Endometrial microvascular endothelial cells (primary cell): ENCODE data around the gene RAB44. TPM values are rescaled to one million over a fixed set of nuclear protein-coding genes. Genes with fewer than 3 reads are reported as not detected.

ENCODE experiments used
- in situ Hi-C: cut with HindIII; loops from 2 replicates; pipeline ENCODE4 v1.10.0; 2017; ENCODE audit warnings: low sequenced_read_pairs, low pct_unique_long_range_greater_than_20kb; ENCODE audit errors: inconsistent ontology term
- total RNA-seq: library from RNA; depleted of rRNA; stranded (reverse); fragments of >200 nt; gene quantifications from one replicate; pipeline ENCODE4 v1.2.3, GENCODE V29; 2015; ENCODE audit errors: inconsistent ontology term

RAB44 gene
- total RNA-seq, 1 donor from 2014 or later = not detected

DNA sequence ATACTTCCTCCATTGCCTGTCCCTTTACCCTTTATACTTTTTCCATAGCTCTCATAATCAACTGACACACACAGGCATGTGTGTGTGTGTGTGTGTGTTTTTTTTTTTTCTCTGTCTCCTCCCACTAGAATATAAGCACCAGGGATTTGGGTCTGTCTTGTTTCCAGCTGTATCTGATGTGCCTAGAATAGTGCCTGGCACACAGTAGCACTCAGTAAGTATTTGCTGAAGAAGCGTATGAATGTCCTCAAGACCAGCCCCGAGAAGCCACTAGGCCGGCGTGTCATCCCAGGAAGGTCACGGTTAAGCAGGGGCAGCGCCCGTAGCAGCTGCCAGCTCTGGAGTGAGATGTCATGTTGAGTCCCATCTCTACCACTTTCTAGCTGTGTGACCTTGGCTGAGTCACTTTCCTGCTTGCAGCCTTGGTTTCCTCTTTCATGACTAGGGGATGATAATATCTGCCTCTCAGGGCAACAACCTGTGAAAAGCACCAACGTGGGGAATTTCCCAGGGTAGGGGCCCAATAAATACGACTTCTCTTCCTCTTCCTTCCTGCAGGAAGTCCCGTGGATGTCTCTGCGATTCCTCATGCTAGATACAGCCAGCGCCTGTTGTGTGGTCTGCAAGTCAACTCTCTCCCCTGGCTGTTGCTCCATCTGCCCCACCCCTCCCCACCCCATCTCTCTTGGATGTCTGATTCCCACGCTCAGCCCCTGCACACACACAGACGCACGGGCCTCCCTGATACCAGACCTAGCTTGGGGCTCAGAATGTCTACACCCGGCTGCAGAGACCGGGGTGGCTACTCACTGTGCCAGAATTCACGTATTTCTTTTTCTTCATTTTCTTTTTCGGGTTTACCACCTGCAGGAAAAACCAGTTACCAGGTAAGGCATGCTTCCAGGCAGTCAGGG, 58.1 kb downstream of the RAB44 start:
- in situ Hi-C loops = loop anchor here (25.0 kb wide), 1 partner anchor 143 kb away; no protein-coding TSS in a partner anchor

DNA sequence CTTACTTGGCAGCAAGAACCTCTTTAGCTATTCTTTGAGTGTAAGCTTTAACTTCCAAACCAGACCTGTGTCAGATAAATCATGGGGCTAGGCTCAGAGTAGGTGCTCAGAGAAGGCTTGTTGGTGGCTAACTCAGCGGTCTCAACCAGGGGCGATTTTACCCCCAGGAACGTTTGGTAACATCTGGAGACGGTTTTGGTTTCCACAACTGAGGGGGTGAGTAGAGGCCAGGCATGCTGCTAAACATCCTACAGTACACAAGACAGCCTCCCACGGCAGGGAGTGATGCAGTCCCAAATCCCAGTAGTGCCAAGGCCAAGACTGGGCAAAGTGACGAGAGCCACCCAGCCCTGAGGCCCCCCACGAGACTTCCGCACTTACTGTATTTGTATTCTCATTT, 59.2 kb downstream of the RAB44 start:
- in situ Hi-C loops = loop anchor here (25.0 kb wide), 1 partner anchor 144 kb away; no protein-coding TSS in a partner anchor

DNA sequence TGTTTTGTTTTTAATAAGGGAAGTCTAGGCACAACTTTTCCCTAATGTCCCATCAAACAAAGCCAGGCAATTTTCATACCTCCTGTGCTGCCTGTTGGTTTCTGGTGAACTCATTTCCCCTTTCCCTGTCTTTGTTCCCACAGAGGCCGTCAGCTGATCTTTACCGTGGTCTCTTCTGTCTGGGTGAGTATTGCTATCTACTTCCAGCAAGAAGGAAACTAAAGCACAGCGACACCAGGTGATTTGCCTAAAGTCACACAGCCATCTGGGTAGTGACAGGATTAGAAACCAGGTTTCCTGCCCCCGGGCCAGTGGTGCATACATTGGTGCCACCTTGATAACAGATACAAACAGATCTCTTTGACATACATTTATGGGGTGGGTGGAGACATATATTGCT, 59.6 kb downstream of the RAB44 start:
- in situ Hi-C loops = loop anchor here (25.0 kb wide), 1 partner anchor 145 kb away; no protein-coding TSS in a partner anchor

DNA sequence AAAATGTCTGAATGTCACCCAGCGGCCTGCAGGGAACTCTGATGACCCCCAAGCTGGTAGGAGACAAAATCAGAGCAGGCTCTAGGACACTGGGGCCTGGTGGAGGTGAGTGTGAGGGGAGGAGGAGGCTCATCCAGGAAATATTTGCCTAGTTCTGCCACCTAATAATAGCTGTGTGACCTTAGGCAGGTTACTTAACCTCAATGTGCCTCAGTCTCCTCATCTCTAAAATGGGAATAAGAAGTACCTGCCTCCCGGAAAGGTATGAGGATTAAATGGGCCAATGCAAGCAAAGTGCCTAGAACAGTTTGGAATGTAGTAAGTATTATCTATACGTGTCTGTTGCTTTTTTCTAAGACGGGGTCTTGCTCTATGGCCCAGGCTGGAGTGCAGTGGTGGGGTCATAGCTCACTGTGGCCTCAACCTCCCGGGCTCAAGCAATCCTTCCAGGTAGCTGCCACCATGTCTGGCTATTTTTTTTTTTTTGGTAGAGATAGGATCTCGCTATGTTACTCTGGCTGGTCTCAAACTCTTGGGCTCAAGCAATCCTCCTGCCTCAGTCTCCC, 60.4 kb downstream of the RAB44 start:
- in situ Hi-C loops = loop anchor here (25.0 kb wide), 1 partner anchor 146 kb away; no protein-coding TSS in a partner anchor

DNA sequence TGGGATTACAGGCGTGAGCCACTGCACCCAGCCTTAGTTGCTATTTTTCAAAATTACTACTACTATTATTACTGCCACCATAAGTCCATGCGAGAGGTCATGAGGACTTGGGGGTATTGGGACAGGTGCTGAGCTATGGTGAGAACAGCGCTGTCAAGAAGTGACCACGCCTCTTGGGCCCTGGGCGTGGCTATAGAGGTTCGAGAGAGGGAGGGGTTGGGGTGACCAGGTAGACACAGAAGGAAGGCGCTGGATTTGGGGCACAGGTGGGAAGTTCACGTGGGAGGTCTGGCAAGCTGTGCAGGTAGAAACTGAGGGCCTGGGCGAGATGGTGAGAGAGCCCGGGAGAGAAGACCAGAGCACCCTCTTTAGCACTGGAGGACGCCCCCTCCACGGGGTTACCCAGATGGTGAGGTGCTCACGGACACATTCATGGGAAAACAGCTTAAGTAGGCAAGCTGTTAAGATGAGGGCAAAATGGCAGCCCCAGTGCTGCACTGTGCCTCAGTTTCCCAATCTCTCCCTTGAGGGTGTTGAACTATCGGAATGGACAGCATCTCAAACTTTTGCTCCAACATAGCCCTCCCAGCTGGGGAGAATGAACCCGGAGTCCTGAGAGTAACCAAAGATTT, 61.0 kb downstream of the RAB44 start:
- in situ Hi-C loops = loop anchor here (25.0 kb wide), 1 partner anchor 146 kb away; no protein-coding TSS in a partner anchor

DNA sequence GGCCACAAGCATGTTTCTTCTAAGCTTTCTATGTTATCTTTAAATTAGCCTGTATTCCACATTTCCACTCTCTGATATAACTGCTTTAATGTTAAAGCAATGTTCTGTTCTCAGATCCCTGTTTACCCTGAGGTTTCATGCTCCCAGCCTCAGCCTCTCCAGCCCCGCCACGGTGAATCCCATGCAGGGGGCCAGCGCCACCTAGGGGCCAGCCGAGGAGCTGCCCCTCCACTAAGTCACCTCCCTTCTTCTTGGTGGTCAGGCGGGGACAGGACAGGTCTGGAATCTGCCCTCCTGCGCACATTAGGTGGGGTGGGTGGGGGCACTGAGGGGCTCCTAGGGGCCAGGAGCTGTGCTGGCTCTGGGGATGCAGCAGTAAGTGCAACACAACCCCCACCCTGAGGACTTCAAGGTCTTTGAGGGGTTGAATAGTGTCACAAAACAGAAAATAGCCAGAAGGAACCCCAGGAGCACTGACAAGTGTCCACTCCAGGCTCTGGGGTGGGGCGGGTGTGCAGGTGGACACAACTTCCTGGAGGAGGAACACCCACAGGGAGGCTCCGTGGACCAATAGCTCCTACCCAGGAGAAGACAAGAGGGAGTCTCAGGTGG, 61.6 kb downstream of the RAB44 start:
- in situ Hi-C loops = loop anchor here (25.0 kb wide), 1 partner anchor 147 kb away; no protein-coding TSS in a partner anchor

DNA sequence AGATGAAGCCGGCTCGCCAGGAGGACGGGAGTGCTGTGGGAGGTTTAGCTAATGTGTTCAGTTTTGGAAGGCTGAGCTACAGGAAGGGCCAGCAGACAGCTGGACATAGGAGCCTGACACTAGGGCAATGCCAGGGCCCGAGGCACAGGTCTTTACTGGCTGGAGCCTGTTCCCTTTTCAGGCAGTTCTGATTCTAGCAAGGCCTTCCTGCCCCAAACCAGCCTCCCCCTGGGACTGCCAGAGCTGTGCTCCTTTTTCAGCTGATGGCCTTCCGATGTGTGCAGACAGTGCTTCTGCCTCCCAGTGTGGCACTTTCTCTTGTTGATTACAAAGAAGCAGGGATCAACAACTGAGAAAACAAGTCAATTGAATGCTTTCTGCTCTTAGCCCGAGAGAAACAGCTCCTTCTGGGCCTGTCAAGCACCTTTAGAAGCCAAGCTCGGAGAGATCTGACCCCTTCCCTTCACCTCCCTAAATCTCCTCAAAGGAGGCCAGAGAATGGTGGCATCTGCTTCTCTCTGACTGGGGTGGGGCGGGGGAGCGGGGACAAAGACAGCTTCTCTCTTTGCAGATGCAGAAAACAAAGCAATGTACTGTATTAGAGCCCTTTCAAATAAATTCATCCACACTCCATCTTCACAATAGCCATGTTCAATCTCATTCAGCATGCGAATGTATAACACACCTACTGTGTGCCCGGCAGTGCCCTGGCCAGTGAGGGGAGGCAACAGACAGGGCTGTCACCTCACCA, 63.2 kb downstream of the RAB44 start:
- in situ Hi-C loops = loop anchor here (10.0 to 25.0 kb wide), 2 partner anchors 54 to 149 kb away; no protein-coding TSS in a partner anchor

DNA sequence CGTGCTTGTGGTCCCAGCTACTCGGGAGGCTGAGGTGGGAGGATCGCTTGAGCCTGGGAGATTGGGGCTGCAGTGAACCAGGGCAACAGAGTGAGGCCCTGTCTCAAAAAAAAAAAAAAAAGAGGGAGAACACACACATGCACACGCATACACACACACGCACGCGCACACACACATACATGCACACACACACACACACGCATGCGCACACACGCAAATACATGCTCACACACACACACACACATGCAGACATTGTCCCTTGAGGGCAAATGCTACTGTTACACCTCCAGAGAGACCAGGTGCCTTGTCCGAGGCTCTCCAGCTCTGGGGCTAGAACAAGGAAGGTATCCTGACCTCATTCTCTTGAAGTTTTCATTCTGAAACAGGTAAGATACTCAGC, 64.5 kb downstream of the RAB44 start:
- in situ Hi-C loops = loop anchor here (10.0 to 25.0 kb wide), 2 partner anchors 53 to 150 kb away; no protein-coding TSS in a partner anchor

DNA sequence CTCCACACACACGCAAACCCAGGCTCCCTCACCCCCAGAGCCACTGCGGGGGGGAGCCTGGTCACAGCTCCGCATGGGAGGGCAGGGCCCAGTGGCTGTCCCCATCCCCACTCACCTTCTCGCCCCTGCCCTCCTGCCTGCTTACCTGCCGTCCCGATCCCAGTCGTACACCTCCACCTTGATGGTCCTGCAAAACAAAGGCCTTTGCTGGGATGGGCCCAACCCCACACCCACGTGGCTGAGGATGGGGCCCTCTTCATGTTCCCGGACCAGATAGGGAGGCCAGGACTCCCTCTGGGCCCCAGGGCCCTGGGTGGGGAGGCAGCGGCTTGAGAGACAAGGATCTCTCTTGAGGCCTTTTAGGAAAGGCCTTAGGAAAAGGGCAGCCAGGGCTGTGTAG, 67.6 kb downstream of the RAB44 start:
- in situ Hi-C loops = loop anchor here (10.0 to 25.0 kb wide), 2 partner anchors 50 to 153 kb away; no protein-coding TSS in a partner anchor

DNA sequence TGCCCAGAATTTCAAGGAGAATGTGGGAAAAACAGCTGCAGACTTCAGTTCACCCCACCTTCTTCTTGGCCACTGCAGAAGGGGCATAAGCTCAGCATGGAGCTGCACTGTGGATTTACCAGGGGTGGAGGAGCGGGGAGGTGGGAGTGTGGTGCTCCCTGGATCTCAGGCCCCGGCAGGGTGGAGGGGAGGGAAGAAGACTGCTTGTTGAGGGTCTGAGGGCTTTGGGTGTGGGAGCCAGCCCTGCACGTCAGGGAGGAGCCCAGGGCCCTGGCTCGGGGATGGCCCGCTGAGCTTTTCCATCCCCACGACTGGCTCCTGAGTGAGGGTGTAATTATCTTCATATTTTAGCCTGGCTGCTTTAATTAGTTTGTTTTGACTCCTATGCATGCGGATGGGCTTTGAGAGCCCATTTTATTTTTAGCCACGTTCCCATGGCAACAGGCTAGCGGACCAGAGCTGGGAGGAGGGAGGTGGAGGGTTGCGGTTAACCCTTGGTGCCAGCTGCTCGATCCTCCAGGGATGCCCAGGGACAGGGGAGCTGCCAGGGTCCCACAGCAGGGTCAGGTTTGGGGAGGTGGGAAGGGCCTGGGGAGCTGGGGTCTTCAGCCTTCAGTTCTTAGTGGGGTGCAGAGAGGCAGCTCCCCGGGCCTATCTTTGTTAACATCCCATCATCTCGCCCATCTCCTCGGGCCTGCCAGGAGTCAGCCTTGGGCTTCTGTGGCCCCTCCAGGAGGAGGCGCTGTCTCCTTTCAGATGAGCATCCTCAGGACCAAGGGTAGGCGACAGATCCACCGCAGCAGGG, 68.2 kb downstream of the RAB44 start:
- in situ Hi-C loops = loop anchor here (10.0 to 25.0 kb wide), 2 partner anchors 49 to 153 kb away; no protein-coding TSS in a partner anchor

DNA sequence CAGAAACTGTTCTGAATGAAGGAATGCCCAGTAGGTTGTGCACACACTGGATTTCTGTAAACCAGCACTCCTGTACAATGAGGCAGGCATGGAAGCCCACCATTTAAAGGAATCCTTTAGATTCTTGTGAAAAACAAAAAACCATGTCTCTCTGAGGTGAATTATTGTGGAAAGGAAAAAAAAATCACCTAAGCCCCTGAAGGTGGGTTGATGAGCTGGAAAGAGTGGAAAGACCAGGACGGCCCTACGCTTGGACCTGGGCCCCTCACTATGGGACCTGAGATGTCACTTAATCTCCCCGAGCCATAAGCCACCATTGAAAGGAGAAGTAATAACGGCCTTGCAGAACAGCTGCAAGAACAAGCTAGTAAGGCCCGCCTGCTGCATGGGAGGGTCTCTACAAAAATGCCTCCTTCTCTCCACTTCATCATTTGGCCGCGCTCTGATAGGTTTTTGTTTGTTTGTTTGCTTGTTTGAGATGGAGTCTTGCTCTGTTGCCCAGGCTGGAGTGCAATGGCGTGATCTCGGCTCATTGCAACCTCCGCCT, 68.8 kb downstream of the RAB44 start:
- in situ Hi-C loops = loop anchor here (10.0 to 25.0 kb wide), 2 partner anchors 48 to 154 kb away; no protein-coding TSS in a partner anchor

DNA sequence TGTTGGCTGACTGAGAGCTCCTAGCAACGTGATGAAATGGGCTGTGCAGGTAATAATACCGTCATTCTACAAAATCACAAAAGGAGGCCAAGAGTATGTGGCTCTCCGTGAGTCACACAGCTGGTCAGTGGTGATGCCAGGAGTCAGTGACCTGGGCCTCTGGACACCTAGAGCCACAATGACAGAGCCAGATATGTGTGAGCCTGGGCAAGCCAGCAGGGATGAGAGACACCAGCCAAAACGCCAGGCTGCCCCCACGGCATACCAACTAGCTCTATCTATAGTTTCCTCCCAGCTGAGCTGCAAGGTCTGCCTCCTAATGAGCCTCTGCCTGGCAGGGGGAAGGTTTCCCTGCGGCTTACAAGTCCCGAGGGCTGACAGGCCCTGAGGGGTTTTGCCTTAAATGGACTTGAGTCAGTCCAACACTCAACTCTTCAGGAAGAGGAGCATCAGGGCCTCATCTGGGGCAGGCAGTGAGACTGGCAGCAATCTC, 71.6 kb downstream of the RAB44 start:
- in situ Hi-C loops = loop anchor here (10.0 to 25.0 kb wide), 2 partner anchors 46 to 157 kb away; no protein-coding TSS in a partner anchor

DNA sequence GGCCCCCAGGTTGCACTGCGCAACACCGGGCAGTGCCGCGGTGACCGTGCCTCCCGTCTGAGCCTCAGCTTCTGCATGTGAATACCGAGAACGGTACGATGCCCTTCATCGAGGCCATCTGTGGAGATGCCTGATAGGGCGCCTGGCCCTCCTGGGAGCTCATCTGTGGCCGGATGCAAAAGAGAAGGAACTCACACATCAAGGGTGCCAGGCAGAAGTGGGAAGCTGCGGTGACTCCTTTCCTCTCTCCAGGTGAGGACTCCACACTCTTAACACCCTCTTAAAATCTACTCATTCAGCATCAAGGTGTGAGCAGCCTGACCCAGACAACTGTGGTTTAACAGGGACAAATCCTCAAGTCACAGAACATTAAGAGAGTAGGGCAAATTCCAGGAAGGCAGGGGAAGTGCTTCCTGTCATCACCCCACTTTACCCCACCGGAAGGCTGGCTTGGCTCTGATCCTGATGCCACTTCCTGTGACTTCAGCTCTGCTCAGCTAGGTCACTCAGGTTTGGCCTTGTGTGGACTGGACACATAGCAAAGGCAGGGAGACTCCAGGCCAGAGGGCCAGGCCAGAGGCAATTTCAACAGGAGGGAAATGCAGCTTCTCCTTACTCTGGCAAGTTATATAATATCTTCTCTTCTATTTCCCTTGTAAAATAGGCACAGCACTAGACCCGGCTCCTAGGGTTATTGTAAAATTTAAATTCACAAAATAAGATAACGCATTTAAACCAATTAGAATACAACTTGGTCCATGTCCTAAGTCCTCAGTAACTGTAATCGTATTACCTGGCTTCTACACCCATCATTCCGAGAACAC, 72.3 kb downstream of the RAB44 start:
- in situ Hi-C loops = loop anchor here (10.0 to 25.0 kb wide), 2 partner anchors 45 to 158 kb away; no protein-coding TSS in a partner anchor

DNA sequence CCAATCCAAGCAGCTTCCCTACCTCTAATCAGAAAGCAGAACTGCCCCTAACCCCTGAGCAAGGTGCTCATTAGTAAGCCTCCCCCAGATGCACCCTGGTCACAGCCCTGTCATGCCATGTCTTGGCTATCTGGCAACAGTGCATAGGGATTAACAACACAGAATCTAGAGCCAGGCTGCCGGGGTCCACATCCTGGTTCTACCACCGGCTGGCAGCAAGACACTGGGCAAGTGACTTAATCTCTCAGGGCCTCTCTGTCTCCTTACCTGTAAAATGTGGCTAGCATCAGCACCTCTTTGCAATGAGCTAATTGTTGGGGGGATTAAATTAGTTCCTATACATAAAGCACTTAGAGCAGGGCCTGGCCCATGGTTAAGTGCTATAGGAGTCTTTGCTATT, 73.5 kb downstream of the RAB44 start:
- in situ Hi-C loops = loop anchor here (25.0 kb wide), 1 partner anchor 159 kb away; no protein-coding TSS in a partner anchor

DNA sequence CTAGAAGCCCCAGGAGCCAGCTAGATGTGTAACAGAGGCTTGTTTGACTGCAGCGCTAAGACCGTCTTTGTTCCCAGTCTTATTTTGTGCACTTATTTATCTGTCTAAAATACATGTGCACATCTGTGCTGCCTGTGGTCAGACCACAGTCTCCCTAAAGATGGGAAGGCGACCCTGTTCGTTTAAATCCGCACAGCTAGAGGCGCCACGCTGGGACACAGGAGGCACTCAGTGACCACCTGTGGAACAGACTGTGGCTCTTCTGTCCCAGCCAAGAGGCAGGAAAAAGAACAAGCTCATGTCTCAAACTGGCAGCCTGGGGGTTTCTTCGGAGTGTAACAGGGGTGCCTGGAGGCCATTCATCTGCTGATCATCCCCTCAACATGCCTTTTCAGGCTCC, 74.8 kb downstream of the RAB44 start:
- in situ Hi-C loops = loop anchor here (25.0 kb wide), 1 partner anchor 160 kb away; no protein-coding TSS in a partner anchor

DNA sequence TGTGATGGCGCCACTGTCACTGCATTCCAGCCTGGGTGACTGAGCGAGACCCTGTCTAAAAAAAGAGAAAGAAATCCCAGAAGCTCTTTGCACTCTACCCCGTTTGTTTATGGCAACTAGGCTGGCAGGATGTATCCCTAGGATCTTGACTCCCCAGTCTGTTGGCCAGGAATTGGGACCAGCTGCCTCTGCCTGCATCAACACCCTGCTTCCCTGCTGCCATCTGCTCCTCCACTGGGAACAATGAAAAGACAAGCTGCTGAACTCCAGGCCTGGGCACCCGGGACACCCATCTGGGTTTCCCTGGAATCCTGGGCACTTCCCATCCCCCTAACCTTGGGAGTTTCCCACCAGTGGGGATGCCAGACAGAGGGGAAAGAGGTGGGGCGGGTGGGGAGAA, 76.7 kb downstream of the RAB44 start:
- in situ Hi-C loops = loop anchor here (25.0 kb wide), 1 partner anchor 162 kb away; no protein-coding TSS in a partner anchor
